ENCODE results near the gene MCTP2.

DNA sequence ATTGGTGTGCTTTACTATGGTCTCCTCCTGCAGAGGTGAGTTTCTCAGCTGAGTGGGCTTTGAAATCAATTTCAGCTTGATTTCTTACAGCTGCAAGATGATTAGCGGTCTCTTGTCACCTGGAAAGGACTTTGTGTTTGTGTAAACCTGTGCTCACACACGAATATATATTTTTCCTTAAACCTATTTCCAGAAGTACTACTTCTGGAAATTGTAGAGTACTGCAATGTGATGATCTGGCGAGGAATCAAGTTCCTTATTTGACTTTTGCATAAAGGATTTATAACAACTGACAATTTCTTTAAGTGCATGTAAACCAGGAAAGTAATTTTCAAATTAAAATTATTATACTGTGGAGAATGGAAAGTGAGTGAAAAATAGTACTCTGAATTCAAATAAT is 2.1 kb downstream of the MCTP2 start:
- no peak for TF ChIP-seq FOXM1 (IDR thresholded peaks at IDR 0.05; ENCODE audit: borderline replicate concordance, low read depth)
- TF ChIP-seq CEBPB (IDR thresholded peaks at IDR 0.05) = no peak
- no peak for TF ChIP-seq TEAD4 (IDR thresholded peaks at IDR 0.05)
- no peak for TF ChIP-seq TAF1 (IDR thresholded peaks at IDR 0.05; ENCODE audit: low read depth)
- no peak for TF ChIP-seq EP300 (IDR thresholded peaks at IDR 0.05; ENCODE audit: borderline replicate concordance)
